SW 1271 (cell line): ENCODE results near the gene HIBADH.

Experiments
- DNase-seq, 2 experiments: peaks; one replicate each; lab custom pipeline; 2025; lab: John Stamatoyannopoulos, UW

Gene HIBADH

DNA sequence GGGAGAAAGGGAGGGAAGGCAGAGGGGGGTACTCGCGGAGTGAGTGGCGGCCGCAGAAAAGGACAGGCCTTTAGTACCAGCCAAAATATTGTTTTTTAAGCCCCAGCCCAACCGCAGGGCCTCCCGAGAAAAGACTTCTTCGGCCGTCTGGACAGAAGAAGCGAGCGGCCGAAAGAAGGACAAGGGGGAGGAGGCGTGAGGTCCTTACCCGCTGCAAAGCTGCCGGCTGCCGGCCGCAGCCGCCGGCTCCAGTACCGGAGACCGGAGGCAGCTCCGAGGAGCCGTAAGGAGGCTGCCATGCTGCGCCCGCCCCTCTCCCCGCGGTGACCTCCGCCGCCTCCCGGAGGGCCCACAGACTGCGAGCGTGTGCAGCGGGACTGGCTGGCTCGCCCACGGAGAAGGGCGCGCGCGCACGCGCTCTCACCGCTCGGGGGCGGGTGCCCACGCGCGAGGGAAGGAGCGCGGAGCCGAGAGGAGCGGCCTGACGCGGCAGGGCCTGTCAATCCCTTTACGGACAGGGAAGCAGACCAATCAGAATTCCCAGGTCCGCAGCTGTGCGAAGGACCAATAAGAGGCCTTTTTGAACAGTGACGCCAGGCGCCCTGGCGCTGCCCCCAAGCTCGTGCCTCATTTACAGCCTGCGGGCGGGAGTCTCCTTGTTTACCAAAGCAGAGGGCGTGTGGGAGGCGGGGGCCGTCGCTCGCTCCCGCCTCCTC is at the start of gene HIBADH:
TSS of gene HIBADH (minus strand) at position 394 of the 716 bp plus-strand sequence. CDS start at position 299, 95 bp downstream.
- DNase-seq = peak; percentile 97 to 98

DNA sequence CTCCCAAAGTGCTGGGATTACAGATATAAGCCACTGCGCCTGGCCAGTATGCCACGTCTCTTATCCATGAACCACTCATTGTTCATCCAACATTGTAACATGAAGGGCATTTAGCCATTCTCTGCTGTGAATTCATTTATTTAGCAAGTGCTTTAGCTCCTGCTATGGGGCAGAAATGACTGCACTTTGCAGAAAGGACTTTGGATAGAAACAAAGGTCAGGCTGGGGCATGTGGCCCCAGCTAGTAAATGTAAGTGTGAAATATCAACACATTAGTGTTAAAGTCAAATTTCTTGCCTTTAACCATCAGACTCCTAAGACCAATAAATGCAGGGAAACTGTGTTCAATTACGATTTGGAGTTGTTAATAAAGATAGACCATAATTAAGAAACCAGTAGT is 49.5 kb upstream of the HIBADH start:
- DNase-seq = no peak

DNA sequence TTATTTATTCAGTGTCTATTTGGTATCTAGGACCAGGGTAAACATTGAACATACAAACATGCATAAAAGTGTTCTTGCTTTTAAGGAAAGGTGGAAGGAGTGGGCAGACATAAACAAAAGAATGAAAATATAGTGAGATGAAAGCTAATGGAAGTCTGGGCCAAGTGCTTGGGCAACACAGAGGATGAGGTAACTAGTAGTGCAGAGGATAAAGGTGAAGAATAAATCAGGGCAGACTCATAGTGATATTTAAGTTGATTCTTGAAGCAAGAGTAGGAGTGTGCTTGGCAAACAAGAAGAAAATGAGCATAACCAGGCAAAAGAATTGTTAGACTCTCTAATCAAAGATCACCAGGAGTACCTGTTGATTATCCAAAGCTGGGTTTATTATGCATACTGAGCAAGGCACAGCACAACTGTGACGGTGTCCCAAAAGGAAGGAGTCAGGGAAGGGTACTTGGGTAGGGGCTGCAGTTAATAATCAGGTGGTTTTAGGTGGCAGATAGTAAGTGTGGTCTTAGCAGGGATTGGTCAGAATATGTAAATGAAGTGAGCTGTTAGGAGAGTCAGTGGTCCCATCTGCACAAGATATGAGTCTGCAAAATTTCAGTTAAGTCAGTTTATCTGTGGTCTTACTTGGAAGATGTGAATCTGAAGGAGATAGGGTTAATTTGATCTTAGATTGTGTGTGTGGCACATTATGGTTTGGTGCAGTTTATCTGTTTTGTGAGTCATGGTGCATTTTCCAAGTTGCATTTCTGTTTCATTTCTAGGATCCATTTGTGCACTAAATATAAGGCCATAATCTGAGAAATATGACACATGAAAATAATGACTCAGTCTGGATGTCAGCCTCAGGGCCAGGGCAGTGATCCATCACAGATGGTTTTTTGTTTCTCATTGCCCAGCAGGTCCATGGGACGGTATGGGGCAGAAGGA is 46.7 kb upstream of the HIBADH start:
- DNase-seq = no peak

DNA sequence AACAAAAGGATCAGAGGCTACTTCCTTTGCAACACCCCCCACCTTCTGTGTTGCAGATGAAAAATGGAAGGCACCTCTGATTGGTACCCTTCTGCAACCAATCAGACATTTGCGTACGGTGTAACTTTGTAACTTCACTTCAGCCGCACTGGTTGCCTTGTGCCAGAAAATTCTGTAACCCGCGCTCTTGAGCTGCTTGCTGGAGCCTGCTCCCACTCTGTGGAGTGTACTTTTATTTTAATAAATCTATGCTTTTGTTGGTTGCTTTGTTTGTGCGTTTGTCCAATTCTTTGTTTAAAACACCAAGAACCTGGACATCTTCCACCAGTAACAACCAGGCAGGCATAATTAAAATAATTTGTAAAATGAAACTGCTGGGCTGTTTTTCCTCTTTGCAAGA is 45.8 kb upstream of the HIBADH start:
- DNase-seq = no peak

DNA sequence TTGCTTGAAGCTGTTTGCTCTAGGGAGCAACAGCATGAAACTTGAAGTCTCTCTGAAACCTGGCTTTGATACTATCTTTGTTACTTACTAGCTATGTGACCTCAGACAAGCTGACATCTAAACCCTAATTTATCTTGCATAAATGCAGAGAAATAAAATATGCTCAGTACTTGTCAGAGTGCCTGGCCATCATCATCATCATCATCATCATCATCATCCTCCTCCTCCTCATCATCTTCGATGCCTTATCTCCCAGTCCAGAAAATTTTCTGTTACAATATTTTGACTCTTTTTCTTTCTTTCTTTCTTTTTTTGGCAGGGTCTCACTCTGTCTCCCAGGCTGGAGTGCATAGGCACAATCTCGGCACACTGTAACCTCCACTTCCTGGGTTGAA is 42.5 kb upstream of the HIBADH start:
- DNase-seq = no peak

DNA sequence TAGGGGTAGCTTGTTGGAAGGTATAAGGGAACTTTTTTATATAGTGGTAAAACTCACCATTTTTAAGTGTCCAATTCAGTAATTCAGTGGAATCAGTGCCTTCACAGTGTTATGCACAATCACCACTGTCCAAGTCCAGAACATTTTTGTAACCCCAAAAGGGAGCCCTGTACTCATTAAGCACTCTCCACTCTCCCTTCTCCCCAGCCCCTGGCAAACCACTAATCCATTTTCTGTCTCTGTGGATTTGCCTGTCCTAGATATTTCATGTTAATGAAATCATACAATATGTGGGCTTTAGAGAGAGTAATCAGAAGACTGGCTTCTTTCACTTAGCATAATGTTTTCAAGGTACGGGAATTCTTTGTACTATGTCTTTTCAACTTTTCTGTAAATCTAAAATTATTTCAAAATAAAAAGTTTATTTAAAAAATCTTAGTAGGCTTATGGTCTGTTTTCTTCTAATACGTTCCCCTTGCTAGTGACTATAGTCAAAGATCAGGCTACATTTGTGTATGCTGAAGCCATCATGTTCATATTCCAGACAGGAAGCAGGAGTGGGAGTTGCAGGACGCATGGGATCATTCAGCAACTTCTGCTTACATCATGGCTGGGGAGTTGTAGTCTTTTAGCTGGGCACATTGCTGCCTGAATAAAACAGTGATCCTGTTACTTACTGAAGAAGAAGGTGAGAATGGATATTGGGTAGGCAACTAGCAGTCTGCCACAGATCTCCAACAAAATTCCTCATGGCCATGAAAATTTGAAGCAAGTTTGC is 41.9 kb upstream of the HIBADH start:
- no peak for DNase-seq

DNA sequence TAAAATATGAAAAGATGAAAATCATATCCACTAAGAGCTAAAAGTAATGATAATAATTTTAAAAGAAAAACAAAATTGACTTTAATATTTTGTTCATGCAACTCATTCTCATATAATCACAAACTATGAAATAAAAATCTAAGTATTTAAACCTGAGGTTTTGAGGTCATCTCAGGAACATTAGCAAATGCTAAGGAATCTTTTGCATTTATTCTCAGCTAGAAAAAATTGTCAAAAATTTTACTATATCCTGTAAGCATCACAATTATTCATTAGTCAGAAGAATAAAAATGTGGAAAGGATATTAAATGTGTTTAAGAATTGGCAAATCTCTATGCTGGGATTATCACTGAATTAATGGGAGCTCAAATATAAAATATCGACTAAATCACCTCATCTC is 40.5 kb upstream of the HIBADH start:
- no peak for DNase-seq

DNA sequence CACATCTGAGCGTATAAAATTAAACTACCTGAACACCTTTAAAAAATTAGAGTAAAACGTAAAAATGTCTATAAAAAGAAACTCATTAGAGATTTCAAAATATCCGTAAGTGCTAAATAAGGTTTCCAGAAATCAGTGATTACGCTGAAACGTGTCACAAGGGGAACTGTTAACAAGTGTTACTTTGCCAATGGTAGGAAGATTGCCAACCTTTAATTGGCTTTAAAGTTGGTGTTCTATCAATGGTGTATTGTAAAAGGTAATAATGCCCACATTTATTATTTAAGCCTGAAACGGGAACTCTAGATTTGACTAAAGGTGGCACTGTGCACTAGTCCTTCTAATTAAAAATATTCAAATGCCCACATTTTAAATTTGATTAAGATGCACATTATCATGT is 37.8 kb upstream of the HIBADH start:
- DNase-seq = no peak

DNA sequence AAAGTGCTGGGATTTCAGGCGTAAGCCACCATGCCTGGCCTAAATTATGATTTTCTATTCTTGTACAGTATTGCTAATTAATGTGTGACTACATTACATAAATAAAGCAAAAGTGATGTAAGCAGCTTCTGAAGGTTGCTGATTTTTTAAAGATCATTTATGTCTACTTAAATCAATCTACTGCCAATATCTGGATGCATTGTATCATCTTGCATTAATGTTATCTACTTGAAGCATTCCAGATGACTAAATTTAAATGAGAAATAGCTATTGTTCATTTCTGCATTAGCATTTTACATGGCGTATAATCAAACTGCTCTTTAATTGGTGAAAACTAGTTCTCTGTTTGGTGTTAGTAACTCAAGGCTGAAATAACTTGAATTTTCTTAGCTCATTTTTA is 37.1 kb upstream of the HIBADH start:
- no peak for DNase-seq

DNA sequence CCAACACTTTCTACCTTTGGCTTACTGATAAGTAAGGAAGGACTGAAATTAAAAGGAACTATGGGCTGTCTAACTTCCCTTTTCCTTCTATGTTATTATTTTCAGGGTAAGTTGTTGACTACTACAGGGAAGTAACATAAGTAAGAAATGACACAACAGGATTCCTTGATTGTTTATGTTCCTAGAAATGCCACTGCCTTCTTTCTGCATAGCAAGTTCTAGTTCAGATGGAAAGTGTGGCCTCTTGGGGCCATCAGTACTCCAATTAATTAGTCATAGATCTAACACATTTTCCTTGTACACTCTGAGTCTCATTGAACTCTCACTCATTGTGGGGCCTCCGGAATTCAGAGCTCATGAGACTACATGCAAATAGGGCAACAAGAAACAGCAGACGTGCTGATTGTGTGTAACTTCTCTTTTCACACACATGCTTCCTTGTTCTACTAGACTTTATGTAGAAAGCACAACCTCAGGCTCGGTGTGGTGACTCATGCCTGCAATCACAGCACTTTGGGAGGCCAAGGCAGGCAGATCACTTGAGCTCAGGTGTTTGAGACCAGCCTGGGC is 35.3 kb upstream of the HIBADH start:
- DNase-seq = no peak

DNA sequence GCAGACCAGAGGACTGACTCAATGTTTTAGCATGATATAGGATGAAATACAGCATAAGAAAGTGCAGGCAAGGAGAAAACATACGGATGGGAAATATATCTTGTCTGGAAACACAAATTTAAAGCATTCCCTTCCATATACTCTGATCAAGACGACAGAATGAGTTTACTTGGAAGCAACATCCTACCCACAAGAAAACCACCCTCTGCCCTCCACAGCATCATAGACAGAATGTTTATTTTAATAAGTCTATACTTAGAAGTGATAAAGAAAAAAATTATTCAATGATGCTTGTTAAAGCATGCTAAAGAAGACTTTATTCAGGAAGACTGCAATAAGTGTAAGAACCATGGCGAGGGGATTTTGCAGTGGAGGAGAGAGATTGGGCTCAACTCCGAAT is 32.4 kb upstream of the HIBADH start:
- DNase-seq = no peak

DNA sequence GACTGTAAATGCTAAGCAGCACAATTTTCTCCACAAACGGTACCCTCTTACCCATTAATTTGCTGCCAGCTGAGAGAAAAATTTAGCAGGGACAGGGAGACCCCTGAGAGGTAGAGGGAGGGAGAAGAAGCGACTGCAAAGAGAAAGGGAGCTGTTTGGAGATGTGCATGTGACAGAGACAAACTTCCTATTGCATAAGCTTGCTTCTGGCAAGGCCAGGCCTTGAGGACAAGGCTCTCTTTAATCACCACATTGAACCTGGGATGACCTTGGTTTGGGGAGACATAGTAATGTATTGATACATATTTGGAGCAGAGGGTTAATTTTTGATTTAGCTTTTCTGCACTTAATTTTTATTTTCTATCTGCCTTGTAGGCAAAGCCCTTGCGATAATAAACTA is 31.1 kb upstream of the HIBADH start:
- DNase-seq = no peak

DNA sequence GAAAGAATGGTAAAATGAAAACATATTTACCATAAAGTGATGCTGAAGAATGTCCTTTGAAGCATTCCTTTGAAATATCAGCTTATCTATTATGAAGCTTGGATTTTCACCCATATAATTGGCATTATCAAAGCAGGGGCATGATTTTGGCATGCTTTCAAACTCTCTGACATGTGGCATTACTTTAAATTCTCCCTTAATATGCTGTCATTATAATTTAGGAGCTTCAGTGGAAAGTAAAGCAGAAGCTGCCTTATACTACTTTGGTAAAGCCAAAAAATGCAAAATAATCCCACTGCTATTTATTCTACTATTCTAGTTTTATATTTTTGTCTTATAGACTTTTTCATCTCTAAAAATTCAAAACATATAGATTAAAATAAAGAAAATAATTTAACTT is 28.0 kb upstream of the HIBADH start:
- no peak for DNase-seq

DNA sequence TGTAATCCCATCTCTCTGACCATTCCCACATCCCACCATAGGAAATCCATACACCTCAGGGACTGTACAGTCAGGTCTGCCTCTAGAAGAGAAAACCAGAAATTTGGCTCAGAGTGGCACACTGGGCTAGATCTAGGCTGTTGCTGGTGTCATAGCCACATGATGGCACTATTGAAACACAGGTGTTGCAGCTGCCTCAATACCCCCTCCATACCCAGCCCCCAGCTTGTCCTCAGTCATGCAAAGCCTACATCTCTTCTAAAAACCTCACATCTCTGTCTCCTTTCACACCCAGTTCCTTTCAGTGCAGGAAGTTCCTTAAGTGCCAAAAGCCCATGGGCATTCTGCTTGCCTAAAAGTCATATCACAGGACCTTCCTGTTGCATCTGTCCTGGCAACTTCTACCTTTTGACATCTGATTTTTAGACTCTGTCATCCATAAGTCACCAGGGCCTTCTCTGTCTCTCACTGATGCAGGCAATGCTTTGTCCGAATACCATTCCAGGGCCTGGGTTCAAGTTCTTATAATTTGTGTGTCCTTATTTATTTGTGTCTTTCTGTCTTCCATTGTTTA is 27.0 kb upstream of the HIBADH start:
- peak in 1 of 2 experiments; percentile 18 for DNase-seq

DNA sequence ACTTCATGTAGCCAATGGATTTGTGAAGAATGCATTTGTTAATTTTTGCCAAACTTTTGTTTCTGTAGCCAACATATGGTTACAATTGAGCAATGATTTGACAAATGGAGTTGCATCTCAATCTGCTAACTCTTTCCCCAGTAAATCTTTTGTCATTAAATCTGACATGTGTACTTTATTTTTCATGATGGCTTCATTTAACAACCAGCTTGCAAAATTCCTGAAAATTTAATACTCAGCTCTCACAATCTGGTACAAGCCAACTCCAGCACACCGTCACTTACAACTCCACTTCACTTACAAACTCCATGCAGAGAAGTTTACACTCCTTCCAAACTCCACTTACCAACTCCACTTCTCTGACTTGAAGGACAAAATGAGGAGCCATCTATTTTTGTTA is 26.5 kb upstream of the HIBADH start:
- DNase-seq = no peak

DNA sequence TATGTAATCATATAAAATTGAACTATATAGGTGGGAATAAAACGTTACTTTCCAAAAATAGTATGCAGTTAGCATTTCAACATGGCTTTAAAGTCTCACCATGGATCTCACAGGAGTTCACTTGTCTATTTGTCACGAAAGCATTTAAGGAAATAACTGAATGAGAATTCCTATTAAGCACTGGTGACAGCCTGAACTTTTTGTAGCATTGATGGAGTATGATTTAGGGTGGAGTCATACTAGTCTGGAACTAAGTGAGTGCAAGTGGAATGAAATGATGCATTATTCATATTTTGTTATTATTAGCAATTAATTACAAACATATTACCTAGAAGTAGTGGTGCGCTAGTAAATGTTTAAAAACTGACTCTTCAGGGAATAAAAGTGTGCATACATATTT is 26.0 kb upstream of the HIBADH start:
- no peak for DNase-seq

DNA sequence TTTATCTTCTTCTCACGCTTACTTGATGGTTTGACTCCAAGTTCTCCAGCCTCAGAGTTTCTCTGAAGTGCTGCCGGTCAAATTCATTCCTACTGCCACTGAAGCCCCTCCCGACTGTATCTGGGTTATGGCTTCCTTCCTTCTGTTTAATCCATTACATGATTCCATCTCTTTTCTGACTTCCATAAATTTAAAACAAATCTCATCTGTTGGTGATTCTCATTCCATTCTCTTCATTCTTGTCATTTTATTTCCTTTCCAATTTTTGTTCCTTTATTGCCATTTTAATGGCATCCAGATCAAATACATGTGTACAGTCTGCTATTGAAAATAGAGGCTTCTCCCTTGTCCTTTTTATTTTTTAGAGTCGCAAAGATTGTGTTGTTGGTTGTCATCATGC is 25.4 kb upstream of the HIBADH start:
- no peak for DNase-seq

DNA sequence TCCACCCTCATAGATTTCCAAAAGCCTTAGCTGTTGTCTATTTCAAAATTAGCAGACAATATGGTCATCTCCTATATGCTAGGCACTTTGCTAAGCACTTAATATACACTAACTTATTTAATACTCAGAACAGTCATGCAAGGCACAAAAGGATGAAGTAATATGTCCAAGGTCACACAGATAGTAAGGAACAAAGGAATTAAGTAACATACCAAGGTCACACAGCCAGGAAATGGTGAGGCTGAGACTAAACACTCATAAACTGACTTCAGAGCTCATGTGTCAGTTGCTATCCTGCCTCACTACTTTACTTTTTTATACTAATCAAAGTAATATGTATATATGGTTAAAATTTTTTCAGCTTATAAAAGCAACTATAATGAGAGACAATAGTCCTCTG is 23.6 kb upstream of the HIBADH start:
- DNase-seq = no peak

DNA sequence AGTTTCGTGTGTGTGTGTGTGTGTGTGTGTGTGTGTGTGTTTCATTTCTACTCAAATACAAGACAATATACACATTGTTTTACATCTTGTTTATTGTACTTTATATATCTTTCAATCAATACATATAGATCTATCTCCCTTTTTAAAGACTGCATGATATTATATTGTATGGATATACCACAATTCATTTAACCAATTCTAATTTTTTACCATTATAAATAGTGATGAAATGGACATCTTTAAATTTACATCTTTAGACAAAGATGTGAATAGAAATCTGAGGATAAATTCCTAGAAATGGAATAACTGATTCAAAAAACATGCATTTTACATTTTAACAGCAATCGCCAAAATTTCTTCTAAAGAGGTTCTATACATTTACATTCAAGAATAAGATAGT is 23.2 kb upstream of the HIBADH start:
- no peak for DNase-seq

DNA sequence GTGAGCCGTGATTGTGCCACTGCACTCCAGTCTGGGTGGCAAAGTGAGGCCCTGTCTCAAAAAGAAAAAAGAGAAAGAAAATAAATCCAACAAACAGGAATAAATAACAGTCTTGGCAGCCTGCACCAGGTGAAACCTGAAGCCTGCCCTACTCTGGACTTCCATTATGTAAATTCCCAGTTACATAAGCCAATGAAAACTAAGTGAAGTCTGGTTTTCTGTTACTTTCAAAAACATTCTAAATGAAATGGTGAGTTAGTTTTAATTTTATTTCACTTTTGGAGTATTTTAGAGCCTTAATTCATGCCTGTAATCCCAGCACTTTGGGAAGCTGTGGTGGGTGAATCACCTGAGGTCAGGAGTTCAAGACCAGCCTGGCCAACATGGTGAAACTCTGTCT is 22.5 kb upstream of the HIBADH start:
- no peak for DNase-seq

DNA sequence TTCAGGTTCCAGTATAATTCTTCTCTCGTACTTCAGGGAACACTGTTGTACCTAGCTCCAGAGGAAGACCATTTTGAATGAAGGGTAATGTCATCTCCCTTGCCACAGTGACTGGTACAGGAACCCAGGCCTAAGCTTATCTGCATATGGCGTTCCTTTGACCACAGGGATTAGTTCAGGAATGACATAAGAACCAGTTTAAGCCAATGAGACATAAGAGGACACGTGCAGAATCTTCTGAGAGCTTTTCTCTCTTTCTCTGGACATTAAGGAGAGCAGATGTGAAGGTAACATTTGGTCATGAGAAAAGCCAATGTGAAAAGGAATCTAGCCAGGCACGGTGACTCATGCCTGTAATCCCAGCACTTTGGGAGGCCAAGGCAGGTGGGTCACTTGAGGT is 21.8 kb upstream of the HIBADH start:
- no peak for DNase-seq

DNA sequence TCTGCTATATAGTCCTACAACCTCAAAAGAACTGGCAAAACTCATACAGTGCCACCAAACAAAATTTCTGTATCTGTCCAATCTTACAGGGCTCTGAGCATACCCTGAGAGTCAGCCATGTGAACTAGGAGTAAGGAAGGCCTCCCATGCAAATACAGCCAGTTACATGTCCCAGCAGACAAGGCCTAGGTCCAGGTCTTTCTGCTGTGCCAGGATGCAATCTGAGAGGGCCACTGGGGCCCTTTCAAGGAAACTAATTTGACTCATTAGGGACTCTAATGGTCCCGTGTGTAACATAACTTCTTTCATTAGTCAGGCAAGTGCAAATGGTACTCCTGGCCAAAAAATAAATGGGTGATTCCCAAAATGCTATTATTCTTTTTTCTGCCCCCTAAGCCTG is 17.9 kb upstream of the HIBADH start:
- DNase-seq = no peak
